HepG2 (cell line): ENCODE data around the gene GLI3. TPM values are rescaled to one million over a fixed set of nuclear protein-coding genes. Genes with fewer than 3 reads are reported as not detected.

ENCODE experiments used
- ATAC-seq: fragments of 200-7000 bp; cut with Tn5 transposase; 3 replicates; pipeline ENCODE4 v1.9.1; 2020; ENCODE audit warnings: mild to moderate bottlenecking, moderate library complexity
- BruUV-seq: library from RNA; stranded (reverse); fragments of 400-500 nt; replicated peaks from 2 replicates; lab custom pipeline; 2021; lab: Mats Ljungman, UMichigan
- CTCF ChIA-PET: fragments of 300-600 bp; formaldehyde crosslinking; extraction: SDS; loops from one replicate; lab custom pipeline; 2021; ENCODE audit warnings: low total read pairs, inconsistent platforms, low intra/inter-chr PET ratio; lab: Yijun Ruan, JAX
- POLR2A ChIA-PET: fragments of 350-600 bp; sonication (Branson Sonifier 250); formaldehyde crosslinking; loops from one replicate; lab custom pipeline; 2020; ENCODE audit warnings: antibody characterized with exemption, inconsistent platforms; lab: Yijun Ruan, JAX
- DNase-seq: peaks from one replicate; pipeline ENCODE4 v3.0.0-alpha.2; 2015; ENCODE audit warnings: low spot score
- FAIRE-seq: peaks from 3 replicates; lab custom pipeline; 2011; peaks lifted over from hg19 to GRCh38; lab: Jason Lieb, UNC
- H2AFZ ChIP-seq: one replicate; pipeline ENCODE4 v1.6.1; 2011; ENCODE audit warnings: low read length, inconsistent platforms
- H3K27ac ChIP-seq: fragments of 300-600 bp; 3 replicates; pipeline ENCODE4 v1.8.0; 2011; ENCODE audit warnings: mixed run types, mild to moderate bottlenecking, mixed read lengths, low read length, inconsistent platforms; ENCODE audit not compliant: insufficient read depth; ENCODE audit errors: extremely low read length
- H3K27me3 ChIP-seq, 2 experiments: fragments of 200-600 bp in 1 of 2; 2 replicates in 1 of 2; 3 replicates in 1 of 2; pipeline versions ENCODE4 v1.6.0 to v1.8.0; 2011; ENCODE audit warnings: low read length in 2 of 2, mild to moderate bottlenecking in 2 of 2, moderate library complexity in 2 of 2, inconsistent platforms in 1 of 2; ENCODE audit not compliant: insufficient read depth in 2 of 2, control insufficient read depth in 1 of 2
- H3K36me3 ChIP-seq, 2 experiments: fragments of 200-600 bp in 1 of 2; replicated peaks in 1 of 2; 2 replicates in 1 of 2; 3 replicates in 1 of 2; pipeline versions ENCODE4 v1.5.1 to v1.8.0; 2011; ENCODE audit warnings: low read length in 2 of 2, inconsistent platforms in 1 of 2; ENCODE audit not compliant: insufficient read depth in 2 of 2, control insufficient read depth in 1 of 2
- H3K4me1 ChIP-seq: 2 replicates; pipeline ENCODE4 v1.5.1; 2012; ENCODE audit warnings: low read length, inconsistent platforms; ENCODE audit not compliant: insufficient read depth
- H3K4me2 ChIP-seq: 2 replicates; pipeline ENCODE4 v1.6.0; 2011; ENCODE audit warnings: low read depth, low read length, inconsistent platforms
- H3K4me3 ChIP-seq, 3 experiments: fragments of 200-600 bp in 1 of 3; sonication (generic), shearing (Covaris generic) in 1 of 3; replicated peaks in 1 of 3; 2 replicates each; pipeline ENCODE4 v1.5.1; 2011 to 2016; ENCODE audit warnings: low read length in 3 of 3, inconsistent platforms in 2 of 3, low read depth in 2 of 3, mild to moderate bottlenecking in 2 of 3, control low read depth in 1 of 3, mixed read lengths in 1 of 3; ENCODE audit not compliant: insufficient read depth in 1 of 3
- H3K79me2 ChIP-seq: one replicate; pipeline ENCODE4 v1.6.1; 2011; ENCODE audit warnings: low read length, inconsistent platforms; ENCODE audit not compliant: insufficient read depth
- H3K9ac ChIP-seq: 2 replicates; pipeline ENCODE4 v1.6.0; 2011; ENCODE audit warnings: mild to moderate bottlenecking, low read depth, low read length, inconsistent platforms; ENCODE audit not compliant: insufficient read depth
- H3K9me3 ChIP-seq: 2 replicates; pipeline ENCODE4 v1.5.1; 2012; ENCODE audit warnings: mild to moderate bottlenecking, low read length
- H4K20me1 ChIP-seq: 2 replicates; pipeline ENCODE4 v1.6.0; 2011; ENCODE audit warnings: inconsistent platforms, mild to moderate bottlenecking, low read length, moderate library complexity; ENCODE audit not compliant: insufficient read depth
- DZIP1 ChIP-seq: sonication (generic); formaldehyde crosslinking; IDR thresholded peaks from 2 replicates; pipeline ENCODE4 v1.5.0; 2020; ENCODE audit warnings: mild to moderate bottlenecking, missing genetic modification reagents
- MAZ ChIP-seq, 2 experiments: sonication (generic) in 1 of 2; formaldehyde crosslinking in 1 of 2; IDR thresholded peaks; 2 replicates each; pipeline versions ENCODE4 v1.5.0 to v1.6.1; 2012 to 2020; ENCODE audit warnings: low read depth in 2 of 2, mild to moderate bottlenecking in 2 of 2, borderline replicate concordance in 1 of 2, improper control_type of control experiment in 1 of 2, low read length in 1 of 2, missing genetic modification reagents in 1 of 2, moderate library complexity in 1 of 2
- NFE2L2 ChIP-seq: fragments of 150-350 bp; IDR thresholded peaks from 2 replicates; pipeline ENCODE4 v1.6.1; 2014; ENCODE audit warnings: low read length
- ZNF12 ChIP-seq: sonication (generic); formaldehyde crosslinking; IDR thresholded peaks from 2 replicates; pipeline ENCODE4 v1.5.0; 2020; ENCODE audit warnings: missing genetic modification reagents
- ZNF136 ChIP-seq: sonication (generic); formaldehyde crosslinking; IDR thresholded peaks from 2 replicates; pipeline ENCODE4 v1.8.1; 2022; ENCODE audit warnings: low read depth, mild to moderate bottlenecking, moderate library complexity, missing genetic modification reagents
- ZNF317 ChIP-seq: sonication (generic); formaldehyde crosslinking; IDR thresholded peaks from 2 replicates; pipeline ENCODE4 v1.5.0; 2020; ENCODE audit warnings: mild to moderate bottlenecking, missing genetic modification reagents
- ZNF850 ChIP-seq: sonication (generic); formaldehyde crosslinking; conservative IDR thresholded peaks from 2 replicates; pipeline ENCODE4 v1.9.0; 2021; ENCODE audit warnings: mild to moderate bottlenecking, missing genetic modification reagents
- WGBS: methylation state at CpG from one replicate; pipeline ENCODE4 v1.1.6; 2017; ENCODE audit warnings: low lambda C conversion rate; 5-methylcytosine and 5-hydroxymethylcytosine counted together
- in situ Hi-C: cut with HindIII; loops from 2 replicates; pipeline ENCODE4 v1.10.0; 2017; ENCODE audit warnings: low pct_unique_long_range_greater_than_20kb; ENCODE audit not compliant: extremely low pct_ligation_motif_present
- intact Hi-C: fragments of 100-400 bp; cut with micrococcal nuclease; formaldehyde crosslinking; loops from one replicate; pipeline ENCODE4 v1.10.0; 2022; ENCODE audit not compliant: unreplicated experiment
- polyA plus RNA-seq, 8 experiments: library from polyadenylated mRNA; depleted of rRNA in 3 of 8; stranded (reverse) in 7 of 8; unstranded in 1 of 8; fragments of >200 nt; fragmentation: Illumina TruSeq in 4 of 8; extraction: Trizol in 4 of 8; gene quantifications; 2 replicates each; pipeline versions ENCODE4 v1.2.1 to v1.2.3, GENCODE V29; 2011 to 2016; ENCODE audit warnings: low read depth in 4 of 8, missing spikeins in 1 of 8, mixed read lengths in 1 of 8; ENCODE audit not compliant: insufficient read depth in 1 of 8
- total RNA-seq, 5 experiments: library from RNA; depleted of rRNA; stranded (reverse); fragments of >200 nt; fragmentation: Illumina TruSeq; extraction: Trizol; gene quantifications; 2 replicates each; pipeline ENCODE4 v1.2.3, GENCODE V29; 2016; ENCODE audit warnings: low read depth in 1 of 5

GLI3 gene
- total and polyA plus RNA-seq, 2 of the 13 experiments (the other 11 are each of a cell fraction or from before 2014, with no cell fraction given) = not detected

GRCh38 chr7:42161719-42162118 lies 75.3 kb downstream of the GLI3 start:
- whole genome bisulfite sequencing = 15% methylated on average over 2 of the region's 2 CpGs
- Histone ChIP-seq H2AFZ (no peak overlapping the region), H3K27ac (no peak overlapping the region), H3K4me3 (no peak overlapping the region), H4K20me1 (no peaks in the 10 kb centered on the region), H3K9me3 (no peaks in the 10 kb centered on the region), H3K4me1 (no peaks in the 10 kb centered on the region)
- intact Hi-C loops = no loop called here
- ChIA-PET POLR2A (no interaction called here), CTCF (no interaction called here)
- no TSS peak for BruUV-seq
- TF ChIP-seq ZNF136 (CRISPR knock-in tag) (no peak), MAZ (IDR thresholded peaks at IDR 0.05; ENCODE audit: borderline replicate concordance, low read depth, low read length) (no peak), MAZ (CRISPR knock-in tag; IDR thresholded peaks at IDR 0.05; ENCODE audit: low read depth) (no peak), DZIP1 (no peak), ZNF850 (no peak), ZNF317 (no peak), ZNF12 (CRISPR knock-in tag) (no peak), NFE2L2 (no peak)
- TF ChIP-seq, all 625 proteins: peak for 0
- H3K27me3 ChIP-seq = no peaks in the 10 kb centered on the region
- in situ Hi-C loops = no loop called here
- no peak overlapping the region for H3K4me2 ChIP-seq
- no peak overlapping the region for H3K9ac ChIP-seq
- H3K79me2 ChIP-seq = no peaks in the 10 kb centered on the region
- FAIRE-seq (no peak), DNase-seq (no peak), ATAC-seq (no peak)
- H3K36me3 ChIP-seq = no peaks in the 10 kb centered on the region
